ENCODE measurements around the gene DAPK1. TPM values are rescaled to one million over a fixed set of nuclear protein-coding genes. Genes with fewer than 3 reads are reported as not detected.

Gene DAPK1
- polyA plus RNA-seq, 1 of the 3 experiments (the other 2 are of a cell fraction): 0.61 TPM

GRCh38 chr9:87708986-87709728 lies 211.5 kb downstream of the DAPK1 start:
- H3K4me1 ChIP-seq (ENCODE audit: control insufficient read depth in 1 of 2, insufficient read depth in 2 of 2, low read depth in 1 of 2, low read length in 1 of 2): peaks cover 7 to 11% of the 10 kb centered on the region in 2 experiments; a peak in 2 of 4 replicates
- TF ChIP-seq RAD21 (IDR thresholded peaks at IDR 0.05; ENCODE audit: low read length): no peak
- TF ChIP-seq, protein P1, sequence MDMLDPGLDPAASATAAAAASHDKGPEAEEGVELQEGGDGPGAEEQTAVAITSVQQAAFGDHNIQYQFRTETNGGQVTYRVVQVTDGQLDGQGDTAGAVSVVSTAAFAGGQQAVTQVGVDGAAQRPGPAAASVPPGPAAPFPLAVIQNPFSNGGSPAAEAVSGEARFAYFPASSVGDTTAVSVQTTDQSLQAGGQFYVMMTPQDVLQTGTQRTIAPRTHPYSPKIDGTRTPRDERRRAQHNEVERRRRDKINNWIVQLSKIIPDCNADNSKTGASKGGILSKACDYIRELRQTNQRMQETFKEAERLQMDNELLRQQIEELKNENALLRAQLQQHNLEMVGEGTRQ (IDR thresholded peaks at IDR 0.05; ENCODE audit: borderline replicate concordance, low read depth, low read length): no peak
- no peak for TF ChIP-seq YY1 (IDR thresholded peaks at IDR 0.05; ENCODE audit: low read depth)
- TF ChIP-seq FOSL2 (IDR thresholded peaks at IDR 0.05; ENCODE audit: borderline replicate concordance, low read depth): no peak
- no peak for TF ChIP-seq MEF2A (IDR thresholded peaks at IDR 0.05; ENCODE audit: borderline replicate concordance, low read depth)
- TF ChIP-seq MXI1 (IDR thresholded peaks at IDR 0.05; ENCODE audit: low read depth, low read length): no peak
- no peak for TF ChIP-seq ZBTB33 (IDR thresholded peaks at IDR 0.05; ENCODE audit: borderline replicate concordance, low read depth)
- no peak for TF ChIP-seq GATA2 (CRISPR knock-in tag; IDR thresholded peaks at IDR 0.05)
- TF ChIP-seq RXRA (IDR thresholded peaks at IDR 0.05; ENCODE audit: borderline replicate concordance, low read depth): no peak
- no peak for TF ChIP-seq EZH2phosphoT487 (IDR thresholded peaks at IDR 0.05; ENCODE audit: borderline replicate concordance, low read depth)
- no peak for TF ChIP-seq CHD2 (IDR thresholded peaks at IDR 0.05; ENCODE audit: low read length, partially characterized antibody)
- no peak for TF ChIP-seq TEAD4 (IDR thresholded peaks at IDR 0.05; ENCODE audit: borderline replicate concordance, insufficient read depth)
- TF ChIP-seq MAX (IDR thresholded peaks at IDR 0.05; ENCODE audit: low read depth): no peak
- no peak for TF ChIP-seq ELF1 (IDR thresholded peaks at IDR 0.05)
- no peak overlapping the region for H3K4me3 ChIP-seq (ENCODE audit: low read depth in 2 of 2, low read length in 1 of 2)
- H3F3A ChIP-seq (replicated peaks; ENCODE audit: insufficient read depth): peaks cover 3% of the 10 kb centered on the region
- no peaks in the 10 kb centered on the region for H4K20me1 ChIP-seq (ENCODE audit: insufficient read depth)
- CTCF ChIA-PET: interaction anchor here (1.3 to 2.3 kb wide), 3 partner anchors 8 to 25 kb away, joined by 5 to 8 read pairs (median 5); no protein-coding TSS in a partner anchor
- H3K27me3 ChIP-seq (ENCODE audit: insufficient read depth): no peaks in the 10 kb centered on the region
- H3K4me2 ChIP-seq: no peak overlapping the region
- WGBS (ENCODE audit: low lambda C conversion rate): 72% methylated on average over 7 of the region's 7 CpGs
- H3K79me2 ChIP-seq (ENCODE audit: insufficient read depth): no peaks in the 10 kb centered on the region
- POLR2A ChIA-PET: interaction anchor here (0.6 kb wide), 2 partner anchors 83 to 195 kb away, joined by 3 to 4 read pairs; no protein-coding TSS in a partner anchor
- no peaks in the 10 kb centered on the region for H3K9me2 ChIP-seq
- DNase-seq: no peak
- H3K27ac ChIP-seq (ENCODE audit: low read depth in 2 of 2, low read length in 1 of 2): no peak overlapping the region
- H2AFZ ChIP-seq (ENCODE audit: low read depth): no peak overlapping the region
- H3K36me3 ChIP-seq (replicated peaks in 1 of 2; ENCODE audit: control insufficient read depth in 1 of 2, insufficient read depth in 2 of 2, low read length in 1 of 2): no peaks in the 10 kb centered on the region
- H3K9ac ChIP-seq: no peak overlapping the region
- no peaks in the 10 kb centered on the region for H3K9me3 ChIP-seq

Measured in SK-N-SH (cell line).